Naive B cell (primary cell): ENCODE results near the gene PERP. TPM values are rescaled to one million over a fixed set of nuclear protein-coding genes. Genes with fewer than 3 reads are reported as not detected.

Experiments used
- ATAC-seq, 2 donors: fragments of 150-1000 bp; cut with Tn5 transposase; 2 replicates each; pipeline ENCODE4 v1.10.0; 2021; ENCODE audit warnings: low read depth in 2 of 2, mild to moderate bottlenecking in 2 of 2, moderate library complexity in 2 of 2
- DNase-seq: peaks from one replicate; pipeline ENCODE4 v3.0.0; 2022
- H3K27ac Mint-ChIP-seq, 6 donors: one replicate each; pipeline ENCODE4 v1.8.0; 2020 to 2022; ENCODE audit warnings: mild to moderate bottlenecking in 6 of 6, mixed read lengths in 6 of 6, moderate library complexity in 5 of 6, inconsistent platforms in 2 of 6
- H3K27me3 Mint-ChIP-seq, 3 donors: one replicate each; pipeline ENCODE4 v1.8.0; 2021 to 2022; ENCODE audit warnings: mixed read lengths in 3 of 3, mild to moderate bottlenecking in 1 of 3
- H3K36me3 Mint-ChIP-seq, 2 donors: one replicate each; pipeline ENCODE4 v1.8.0; 2020 to 2022; ENCODE audit warnings: mixed read lengths in 2 of 2, inconsistent platforms in 1 of 2, mild to moderate bottlenecking in 1 of 2
- H3K4me1 Mint-ChIP-seq, 3 donors: one replicate each; pipeline ENCODE4 v1.8.0; 2020 to 2022; ENCODE audit warnings: mixed read lengths in 3 of 3, inconsistent platforms in 1 of 3, mild to moderate bottlenecking in 1 of 3, moderate library complexity in 1 of 3
- H3K4me3 Mint-ChIP-seq, 8 donors: one replicate each; pipeline ENCODE4 v1.8.0; 2020 to 2022; ENCODE audit warnings: mild to moderate bottlenecking in 8 of 8, mixed read lengths in 8 of 8, moderate library complexity in 8 of 8, inconsistent platforms in 2 of 8
- H3K9me3 Mint-ChIP-seq, 7 donors: one replicate each; pipeline ENCODE4 v1.8.0; 2020 to 2022; ENCODE audit warnings: mixed read lengths in 7 of 7, mild to moderate bottlenecking in 5 of 7, inconsistent platforms in 2 of 7, moderate library complexity in 1 of 7
- polyA plus RNA-seq, 6 donors: library from polyadenylated mRNA; unstranded; fragments of 300-500 nt; fragmentation: Illumina TruSeq; gene quantifications; one replicate each; pipeline ENCODE4 v1.2.3, GENCODE V29; 2021; ENCODE audit warnings: low read depth in 6 of 6

Gene PERP
- polyA plus RNA-seq, 6 donors from 2014 or later: 0.08 to 0.27 (median 0.13) TPM; not detected in 3

- no peak overlapping the region for H3K27ac Mint-ChIP-seq
- no peak for ATAC-seq
- peaks cover 5 to 28% of the 10 kb centered on the region in 2 donors for H3K36me3 Mint-ChIP-seq
- no peak for DNase-seq
- peaks cover 7 to 34% (median 22%) of the 10 kb centered on the region in 7 donors for H3K9me3 Mint-ChIP-seq
- H3K4me1 Mint-ChIP-seq: no peaks in the 10 kb centered on the region
- no peak overlapping the region for H3K4me3 Mint-ChIP-seq
- peaks cover 35 to 78% (median 76%) of the 10 kb centered on the region in 3 donors for H3K27me3 Mint-ChIP-seq
Measured at GRCh38 chr6:138078491-138078890, 28.7 kb downstream of the PERP start.

- Mint-ChIP-seq H3K4me1 (no peaks in the 10 kb centered on the region), H3K36me3 (peaks cover 5 to 28% of the 10 kb centered on the region in 2 donors), H3K27me3 (peaks cover 31 to 51% (median 34%) of the 10 kb centered on the region in 3 donors), H3K4me3 (no peak overlapping the region), H3K9me3 (peaks cover 7 to 28% (median 19%) of the 10 kb centered on the region in 7 donors), H3K27ac (no peak overlapping the region)
- ATAC-seq (no peak), DNase-seq (no peak)
Measured at GRCh38 chr6:138073264-138073663, 34.0 kb downstream of the PERP start.

GRCh38 chr6:138063726-138064125 is 43.5 kb downstream of the PERP start:
- Mint-ChIP-seq H3K9me3 (peaks cover 0 to 8% (median 1%) of the 10 kb centered on the region in 7 donors), H3K27me3 (peaks cover 23 to 28% (median 25%) of the 10 kb centered on the region in 3 donors), H3K27ac (no peak overlapping the region), H3K4me3 (no peak overlapping the region), H3K36me3 (no peaks in the 10 kb centered on the region), H3K4me1 (no peaks in the 10 kb centered on the region)
- no peak for ATAC-seq
- no peak for DNase-seq

- Mint-ChIP-seq H3K4me1 (no peaks in the 10 kb centered on the region), H3K36me3 (peaks cover 8 to 26% of the 10 kb centered on the region in 2 donors), H3K27me3 (peaks cover 21 to 78% (median 62%) of the 10 kb centered on the region in 3 donors), H3K9me3 (peaks cover 27 to 65% (median 38%) of the 10 kb centered on the region in 7 donors), H3K27ac (no peak overlapping the region), H3K4me3 (no peak overlapping the region)
- DNase-seq: no peak
- ATAC-seq: no peak
Measured at GRCh38 chr6:138054982-138055381, 52.2 kb downstream of the PERP start.

- Mint-ChIP-seq H3K27me3 (peaks cover 14 to 68% (median 55%) of the 10 kb centered on the region in 3 donors), H3K4me1 (no peaks in the 10 kb centered on the region)
- DNase-seq: no peak
Measured at GRCh38 chr6:138052783-138053182, 54.4 kb downstream of the PERP start.

GRCh38 chr6:138044972-138045371 is 62.2 kb downstream of the PERP start:
- DNase-seq (no peak), ATAC-seq (no peak)
- Mint-ChIP-seq H3K4me3 (no peak overlapping the region), H3K4me1 (no peaks in the 10 kb centered on the region), H3K9me3 (peaks cover 4 to 22% (median 10%) of the 10 kb centered on the region in 7 donors), H3K27me3 (peaks cover 5 to 13% (median 12%) of the 10 kb centered on the region in 3 donors), H3K27ac (no peak overlapping the region), H3K36me3 (peaks cover 0 to 8% of the 10 kb centered on the region in 2 donors)

More at GRCh38 chr6:138052783-138053182, 54.4 kb downstream of the PERP start:
- Mint-ChIP-seq H3K27ac (no peak overlapping the region), H3K36me3 (peaks cover 8 to 26% of the 10 kb centered on the region in 2 donors), H3K4me3 (no peak overlapping the region), H3K9me3 (peaks cover 28 to 58% (median 39%) of the 10 kb centered on the region in 7 donors)
- ATAC-seq: no peak

- H3K27me3 Mint-ChIP-seq: peaks cover 5 to 13% (median 12%) of the 10 kb centered on the region in 3 donors
- peaks cover 0 to 8% of the 10 kb centered on the region in 2 donors for H3K36me3 Mint-ChIP-seq
- DNase-seq: no peak
- H3K27ac Mint-ChIP-seq: no peak overlapping the region
- H3K9me3 Mint-ChIP-seq: peaks cover 4 to 22% (median 10%) of the 10 kb centered on the region in 7 donors
- no peaks in the 10 kb centered on the region for H3K4me1 Mint-ChIP-seq
- no peak for ATAC-seq
- no peak overlapping the region for H3K4me3 Mint-ChIP-seq
Measured at GRCh38 chr6:138044458-138044857, 62.8 kb downstream of the PERP start.

Other genes with a start within 250 kb of the PERP start
- 10 to 100 TPM in 5 of 6 donors, 1 to 10 TPM in 1; 4.0 to 48.4 (median 33.8) TPM for gene TNFAIP3, start 240.2 kb downstream of the PERP start, polyA plus RNA-seq
- not detected for gene ARFGEF3, start 54.5 kb upstream of the PERP start, polyA plus RNA-seq
- gene PBOV1, start 111.1 kb upstream of the PERP start, polyA plus RNA-seq: not detected